Ovary (tissue), 9 donors: Measurements from ENCODE around the gene CMIP. TPM values are rescaled to one million over a fixed set of nuclear protein-coding genes. Genes with fewer than 3 reads are reported as not detected.

ENCODE experiments used
- DNase-seq, 5 donors: peaks; one replicate each; pipeline ENCODE4 v3.0.0-alpha.2; 2019 to 2020
- H3K27ac ChIP-seq, 2 donors: fragments of 200-600 bp; one replicate each; pipeline versions ENCODE4 v1.5.1 to v1.8.0; 2019 to 2022
- H3K27me3 ChIP-seq: fragments of 200-600 bp; one replicate; pipeline ENCODE4 v1.8.0; 2022
- H3K36me3 ChIP-seq: fragments of 200-600 bp; sonication (generic); one replicate; pipeline ENCODE4 v1.5.1; 2019
- H3K4me1 ChIP-seq: one replicate; pipeline ENCODE4 v1.8.1; 2013; ENCODE audit warnings: mild to moderate bottlenecking, moderate library complexity; ENCODE audit not compliant: insufficient read depth
- H3K4me3 ChIP-seq: fragments of 200-600 bp; sonication (generic); one replicate; pipeline ENCODE4 v1.5.1; 2017
- H3K9me3 ChIP-seq, 2 donors: fragments of 200-600 bp in 1 of 2; sonication (generic) in 1 of 2; one replicate each; pipeline versions ENCODE4 v1.5.1 to v1.8.1; 2013 to 2019; ENCODE audit warnings: mild to moderate bottlenecking in 1 of 2, moderate library complexity in 1 of 2
- EP300 ChIP-seq: sonication (generic); formaldehyde crosslinking; IDR thresholded peaks from one replicate; pipeline ENCODE4 v1.6.1; 2017; ENCODE audit warnings: antibody characterized with exemption
- POLR2A ChIP-seq: fragments of 450-650 bp; IDR thresholded peaks from one replicate; pipeline ENCODE4 v1.6.1; 2017; ENCODE audit warnings: antibody characterized with exemption, mild to moderate bottlenecking, moderate library complexity
- WGBS, 3 donors: extraction: QIAGEN DNeasy Blood & Tissue Kit in 1 of 3; methylation state at CpG; one replicate each; pipeline versions ENCODE4 v1.1.5 to v1.1.7; 2013 to 2017; 5-methylcytosine and 5-hydroxymethylcytosine counted together
- intact Hi-C, 4 donors: fragments of 100-400 bp; cut with DNase I; formaldehyde crosslinking; loops; one replicate each; pipeline versions ENCODE4 v1.11.0 to v1.15.1; 2022 to 2023
- polyA plus RNA-seq, 2 donors: library from polyadenylated mRNA; stranded (reverse); fragments of 200-250 nt in 1 of 2; fragments of 350-450 nt in 1 of 2; fragmentation: Illumina TruSeq in 1 of 2; extraction: RNeasy Lipid Tissue Mini Kit (QIAGEN cat#74804) in 1 of 2; gene quantifications; one replicate each; pipeline ENCODE4 v1.2.3, GENCODE V29; 2013 to 2014
- total RNA-seq, 7 donors: library from RNA; depleted of rRNA in 2 of 7; stranded (reverse); fragments of >200 nt in 2 of 7; fragmentation: NEBNext Ultra II Directional in 3 of 7; extraction: Animal tissue kit (Norgen Biotek cat#: 25700) in 3 of 7; gene quantifications; one replicate each; pipeline versions ENCODE4 v1.1.0 to v1.2.4, GENCODE V29; 2016 to 2023
- TF ChIP-seq, protein P1 (sequence below), 3 donors: fragments of 450-650 bp in 2 of 3; fragments of 200-600 bp in 1 of 3; IDR thresholded peaks; one replicate each; pipeline versions ENCODE4 v1.5.1 to v1.8.0; 2016 to 2022; ENCODE audit warnings: antibody characterized with exemption in 3 of 3, mild to moderate bottlenecking in 1 of 3
- donor health status: DM: no; HTN: no; CAD: no; lungs with moderate emphysema.
- donor health status: DM: no; HTN: no; CAD: no.
- donor health status: Bipolar disorder and iron deficiency.
- donor health status: DM: yes; HTN: yes; CAD: no.
- donor health status: DM: no; HTN: no; CAD: no.
- donor health status: DM: yes; HTN: yes; CAD: no.

Gene CMIP
- total and polyA plus RNA-seq, 9 donors: 19.4 to 68.2 (median 38.7) TPM

DNA sequence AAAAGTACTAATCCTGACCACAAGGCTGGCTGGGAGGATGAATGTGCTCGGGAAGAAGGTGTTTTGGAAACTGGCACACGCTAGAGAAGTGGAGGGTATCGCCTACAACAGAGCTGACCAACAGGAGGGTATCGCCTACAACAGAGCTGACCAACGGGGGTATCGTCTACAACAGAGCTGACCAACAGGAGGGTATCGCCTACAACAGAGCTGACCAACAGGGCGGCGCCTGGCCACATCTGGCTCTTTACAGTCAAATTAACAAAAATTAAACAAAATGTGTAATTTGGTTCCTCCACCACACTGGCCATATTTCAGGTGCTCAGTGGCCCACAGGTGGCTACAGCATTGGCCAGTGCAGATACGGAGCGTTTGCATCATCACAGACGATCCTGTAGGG lies 153.5 kb downstream of the CMIP start:
- Histone ChIP-seq H3K9me3 (no peaks in the 10 kb centered on the region), H3K27me3 (no peaks in the 10 kb centered on the region), H3K27ac (no peak overlapping the region), H3K36me3 (no peaks in the 10 kb centered on the region), H3K4me1 (peaks cover 11% of the 10 kb centered on the region), H3K4me3 (no peak overlapping the region)
- intact Hi-C loops: no loop called here
- no peak for DNase-seq
- no peak for TF ChIP-seq EP300
- TF ChIP-seq, protein P1, sequence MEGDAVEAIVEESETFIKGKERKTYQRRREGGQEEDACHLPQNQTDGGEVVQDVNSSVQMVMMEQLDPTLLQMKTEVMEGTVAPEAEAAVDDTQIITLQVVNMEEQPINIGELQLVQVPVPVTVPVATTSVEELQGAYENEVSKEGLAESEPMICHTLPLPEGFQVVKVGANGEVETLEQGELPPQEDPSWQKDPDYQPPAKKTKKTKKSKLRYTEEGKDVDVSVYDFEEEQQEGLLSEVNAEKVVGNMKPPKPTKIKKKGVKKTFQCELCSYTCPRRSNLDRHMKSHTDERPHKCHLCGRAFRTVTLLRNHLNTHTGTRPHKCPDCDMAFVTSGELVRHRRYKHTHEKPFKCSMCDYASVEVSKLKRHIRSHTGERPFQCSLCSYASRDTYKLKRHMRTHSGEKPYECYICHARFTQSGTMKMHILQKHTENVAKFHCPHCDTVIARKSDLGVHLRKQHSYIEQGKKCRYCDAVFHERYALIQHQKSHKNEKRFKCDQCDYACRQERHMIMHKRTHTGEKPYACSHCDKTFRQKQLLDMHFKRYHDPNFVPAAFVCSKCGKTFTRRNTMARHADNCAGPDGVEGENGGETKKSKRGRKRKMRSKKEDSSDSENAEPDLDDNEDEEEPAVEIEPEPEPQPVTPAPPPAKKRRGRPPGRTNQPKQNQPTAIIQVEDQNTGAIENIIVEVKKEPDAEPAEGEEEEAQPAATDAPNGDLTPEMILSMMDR (IDR thresholded peaks at IDR 0.05): no peak
- no peak for TF ChIP-seq POLR2A
- 94 to 96% (median 96%) methylated on average over 12 of the region's 12 CpGs for WGBS, 3 donors

DNA sequence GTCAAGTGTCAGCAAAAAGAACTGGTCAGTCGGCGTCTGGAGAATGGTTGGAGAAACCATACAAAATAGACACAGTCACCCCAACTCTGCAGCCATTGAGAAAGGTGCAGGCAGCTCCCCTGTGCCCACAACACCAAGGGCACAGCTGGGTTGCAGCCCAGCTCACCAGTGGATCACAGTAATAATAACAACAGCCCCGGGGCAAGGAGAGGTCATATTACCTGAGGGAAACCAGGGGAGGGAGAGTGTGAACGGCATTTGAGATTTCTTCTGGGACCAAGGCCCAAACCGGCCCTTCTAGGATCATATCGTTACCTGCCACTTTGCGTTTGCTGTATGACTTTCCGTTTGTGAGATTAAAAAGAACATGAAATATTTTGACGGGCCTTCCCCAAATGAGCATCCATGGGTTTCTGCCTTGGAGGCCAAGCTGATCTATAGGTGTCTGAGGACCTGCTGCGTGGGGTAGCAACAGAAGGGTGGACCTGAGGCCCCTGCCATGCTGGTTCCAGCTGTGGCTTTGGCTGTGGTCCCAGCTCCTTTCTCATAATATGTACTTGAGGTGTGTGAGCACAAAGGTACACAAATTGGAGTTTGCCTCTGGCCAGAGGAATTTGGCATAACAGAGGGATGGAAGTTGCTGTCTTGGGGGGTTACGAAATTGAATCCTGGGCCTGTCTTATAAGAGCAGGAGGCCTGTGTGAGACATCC lies 154.6 kb downstream of the CMIP start:
- Histone ChIP-seq H3K4me3 (no peak overlapping the region), H3K4me1 (peaks cover 11% of the 10 kb centered on the region), H3K9me3 (no peaks in the 10 kb centered on the region), H3K36me3 (no peaks in the 10 kb centered on the region), H3K27me3 (no peaks in the 10 kb centered on the region), H3K27ac (no peak overlapping the region)
- no peak for DNase-seq
- 82 to 85% (median 82%) methylated on average over 11 of the region's 11 CpGs for WGBS, 3 donors
- intact Hi-C loops: no loop called here
- no peak for TF ChIP-seq EP300
- no peak for TF ChIP-seq POLR2A

DNA sequence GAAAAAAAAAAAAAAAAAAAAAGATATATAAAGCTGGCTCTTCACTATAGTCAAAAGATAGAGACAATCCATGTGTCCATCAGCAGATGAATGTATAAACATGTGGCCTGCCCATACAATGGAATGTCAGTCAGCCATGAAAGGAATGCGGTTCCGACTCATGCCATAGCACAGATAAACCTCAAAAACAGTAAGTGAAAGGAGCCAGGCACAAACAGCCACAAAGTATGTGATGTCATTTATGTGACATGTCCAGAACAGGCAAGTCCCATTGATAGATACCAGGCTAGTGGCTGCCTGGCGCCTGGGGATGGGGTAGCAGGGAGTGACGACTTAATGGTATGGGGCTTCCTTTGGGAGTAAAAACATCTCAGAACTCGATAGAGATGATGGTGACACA lies 155.7 kb downstream of the CMIP start:
- H3K4me1 ChIP-seq: peaks cover 11% of the 10 kb centered on the region
- intact Hi-C loops: no loop called here
- no peak overlapping the region for H3K27ac ChIP-seq
- no peaks in the 10 kb centered on the region for H3K27me3 ChIP-seq
- TF ChIP-seq, protein P1 (IDR thresholded peaks at IDR 0.05): no peak
- no peak for TF ChIP-seq EP300
- no peak for TF ChIP-seq POLR2A
- H3K9me3 ChIP-seq: no peaks in the 10 kb centered on the region
- DNase-seq: no peak
- no peak overlapping the region for H3K4me3 ChIP-seq
- no peaks in the 10 kb centered on the region for H3K36me3 ChIP-seq
- WGBS, 3 donors: 78 to 90% (median 86%) methylated on average over 5 of the region's 5 CpGs

DNA sequence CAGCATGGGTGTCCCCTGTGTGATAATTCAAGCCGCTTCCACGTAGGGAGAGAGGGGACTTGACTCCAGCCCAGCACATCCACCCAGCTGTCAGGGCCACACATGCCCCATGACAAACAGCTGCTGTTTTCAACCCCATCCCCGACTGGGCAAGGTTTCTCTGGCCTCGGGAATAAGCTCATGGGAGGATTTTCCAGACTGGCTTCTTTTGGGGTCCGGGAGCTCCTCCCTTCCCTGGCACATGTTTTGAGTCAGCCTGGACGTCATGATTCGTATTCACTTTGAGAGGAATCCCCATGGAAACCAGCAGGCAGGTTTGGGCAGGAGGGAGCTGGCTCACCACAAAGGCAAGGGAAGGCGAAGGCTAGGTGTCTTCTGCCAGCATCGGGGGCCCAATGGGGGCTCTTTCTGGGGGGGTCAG lies 156.4 kb downstream of the CMIP start:
- peaks cover 11% of the 10 kb centered on the region for H3K4me1 ChIP-seq
- WGBS, 3 donors: 39 to 50% (median 46%) methylated on average over 9 of the region's 9 CpGs
- H3K9me3 ChIP-seq: no peaks in the 10 kb centered on the region
- intact Hi-C loops: no loop called here
- no peak overlapping the region for H3K4me3 ChIP-seq
- peak in 1 of 5 donors; percentile 42 for DNase-seq
- H3K36me3 ChIP-seq: no peaks in the 10 kb centered on the region
- no peaks in the 10 kb centered on the region for H3K27me3 ChIP-seq
- TF ChIP-seq POLR2A (no peak), EP300 (no peak)
- TF ChIP-seq, protein P1 (IDR thresholded peaks at IDR 0.05): no peak
- H3K27ac ChIP-seq: no peak overlapping the region

DNA sequence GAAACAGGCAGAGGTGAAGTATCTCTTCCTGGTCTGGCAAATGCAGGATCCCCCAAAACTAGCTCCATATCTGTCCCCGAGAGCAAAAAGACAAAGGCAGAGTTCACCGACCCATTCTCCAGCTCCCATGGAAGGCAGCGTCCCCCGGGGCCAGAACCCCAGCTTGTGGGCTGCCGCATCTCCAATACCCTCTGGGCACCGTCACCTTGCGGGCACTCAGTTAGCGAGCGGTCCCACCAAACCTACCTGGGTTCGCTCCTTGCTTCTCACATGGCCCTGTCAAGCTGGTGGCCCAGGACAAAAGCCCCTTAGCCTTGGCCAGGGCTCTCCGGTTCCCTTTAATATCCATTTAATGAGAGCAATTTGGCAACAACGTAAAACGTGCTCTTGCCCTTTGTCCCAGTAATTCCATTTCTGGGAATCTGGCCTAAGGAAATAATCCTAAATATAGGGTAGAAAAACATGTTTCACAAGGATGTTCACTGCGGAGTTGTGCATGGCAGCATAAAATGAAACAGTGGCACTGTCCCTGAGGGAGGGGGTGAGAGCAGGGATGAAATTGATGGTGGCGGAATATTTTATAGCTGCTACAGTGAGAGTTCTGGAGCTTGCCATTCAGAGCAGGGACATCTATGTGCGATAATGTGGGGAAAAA lies 157.1 kb downstream of the CMIP start:
- H3K4me3 ChIP-seq: no peak overlapping the region
- no peaks in the 10 kb centered on the region for H3K27me3 ChIP-seq
- peak overlapping the region in 1 of 2 donors; percentile 25 for H3K27ac ChIP-seq
- WGBS, 3 donors: 61 to 67% (median 66%) methylated on average over 16 of the region's 16 CpGs
- no peak for DNase-seq
- H3K4me1 ChIP-seq: peaks cover 14% of the 10 kb centered on the region
- intact Hi-C loops: no loop called here
- TF ChIP-seq, protein P1 (IDR thresholded peaks at IDR 0.05): no peak
- TF ChIP-seq POLR2A: no peak
- TF ChIP-seq EP300: no peak
- no peaks in the 10 kb centered on the region for H3K36me3 ChIP-seq
- no peaks in the 10 kb centered on the region for H3K9me3 ChIP-seq
